Lung microvascular endothelial cell (primary cell): ENCODE data around the gene TUBA3E. TPM values are rescaled to one million over a fixed set of nuclear protein-coding genes. Genes with fewer than 3 reads are reported as not detected.
A peak's percentile ranks its signal among the peaks of the same experiment; 100 is the strongest.
"Not testable (repeated sequence)": the region's sequence is repeated elsewhere in the genome, so short reads cannot be mapped to it uniquely, and the experiment has no call there.

Source experiments
- DNase-seq, 2 donors: peaks; one replicate each; pipeline versions ENCODE4 v3.0.0 to v3.0.0-alpha.2; 2010; ENCODE audit warnings: low read depth in 2 of 2
- total RNA-seq: library from RNA; depleted of rRNA; stranded (reverse); fragments of >200 nt; gene quantifications from 2 replicates; pipeline ENCODE4 v1.2.1, GENCODE V29; 2014

The TUBA3E gene
- total RNA-seq, 1 donor from 2014 or later, result not detected

DNA sequence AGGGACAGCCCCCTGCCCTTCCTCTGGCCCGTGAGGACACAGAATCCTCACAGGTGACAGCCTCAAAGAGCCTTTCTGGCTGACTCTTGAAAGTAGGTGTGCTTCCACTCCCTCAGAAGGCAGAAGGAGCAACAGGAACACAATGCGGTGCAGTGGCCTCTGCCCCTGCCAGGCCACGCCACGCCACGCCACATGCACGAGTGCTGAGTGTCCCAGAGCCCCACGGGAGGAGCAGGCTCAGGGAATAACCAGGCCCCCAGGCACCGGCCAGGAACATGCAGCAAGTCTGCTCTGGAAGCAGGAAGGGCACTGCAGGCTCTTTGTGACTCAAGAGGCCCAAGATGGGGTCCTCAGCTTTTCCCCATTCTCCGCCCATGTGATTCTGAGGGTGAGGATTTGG is 35.3 kb downstream of the TUBA3E start:
- DNase-seq, result no peak

- not testable (repeated sequence) for DNase-seq
Measured at GRCh38 chr2:130162486-130162885, 35.8 kb downstream of the TUBA3E start.

DNA sequence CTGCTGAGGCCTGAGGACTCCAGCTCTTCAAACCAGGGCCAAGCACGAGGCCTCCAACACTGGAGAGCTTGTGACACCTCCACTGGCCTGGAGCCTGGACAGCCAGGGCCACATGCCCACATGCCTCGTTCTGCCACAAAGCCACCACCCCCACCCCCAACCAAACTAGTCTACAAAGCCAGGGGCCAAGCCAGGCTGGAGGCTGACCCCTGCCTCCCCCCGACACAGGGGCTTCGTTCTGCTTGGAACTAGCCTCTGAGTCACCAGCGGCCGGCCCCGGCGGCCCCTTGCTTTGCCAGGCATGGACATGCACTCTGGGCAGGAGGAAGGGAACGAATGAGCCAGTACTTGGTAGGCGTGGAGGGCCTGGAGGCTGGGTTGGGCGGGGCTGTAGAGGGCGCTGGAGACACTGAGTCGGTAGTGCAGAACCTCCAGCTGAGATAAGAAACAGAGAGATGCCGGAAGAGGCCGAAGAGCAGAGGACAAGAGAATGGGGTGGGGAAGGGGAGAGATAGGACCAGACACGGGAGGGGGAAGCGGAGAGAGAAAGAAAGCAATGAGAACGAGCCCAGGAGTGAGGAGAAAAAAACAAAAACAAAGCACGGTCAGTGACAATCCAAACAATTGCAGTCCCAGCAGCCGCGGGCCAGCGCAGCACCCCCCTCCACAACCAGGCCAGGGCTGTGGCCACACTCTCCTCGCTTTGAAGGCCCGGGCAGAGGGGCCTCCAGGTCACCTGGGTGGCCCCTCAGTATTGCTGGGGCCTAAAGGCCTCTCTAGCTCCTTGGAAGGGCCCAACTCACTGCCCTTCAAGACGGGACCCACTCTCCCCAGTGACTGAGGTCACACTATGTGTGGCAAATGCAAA is 37.2 kb downstream of the TUBA3E start:
- DNase-seq, result not testable (repeated sequence)

GRCh38 chr2:130160131-130160530 is 38.1 kb downstream of the TUBA3E start:
- no peak for DNase-seq

- not testable (repeated sequence) for DNase-seq
Measured at GRCh38 chr2:130159376-130159775, 38.9 kb downstream of the TUBA3E start.

GRCh38 chr2:130158631-130159030 is 39.6 kb downstream of the TUBA3E start:
- no peak for DNase-seq

GRCh38 chr2:130157825-130158514 is 40.3 kb downstream of the TUBA3E start:
- not testable (repeated sequence) for DNase-seq

DNA sequence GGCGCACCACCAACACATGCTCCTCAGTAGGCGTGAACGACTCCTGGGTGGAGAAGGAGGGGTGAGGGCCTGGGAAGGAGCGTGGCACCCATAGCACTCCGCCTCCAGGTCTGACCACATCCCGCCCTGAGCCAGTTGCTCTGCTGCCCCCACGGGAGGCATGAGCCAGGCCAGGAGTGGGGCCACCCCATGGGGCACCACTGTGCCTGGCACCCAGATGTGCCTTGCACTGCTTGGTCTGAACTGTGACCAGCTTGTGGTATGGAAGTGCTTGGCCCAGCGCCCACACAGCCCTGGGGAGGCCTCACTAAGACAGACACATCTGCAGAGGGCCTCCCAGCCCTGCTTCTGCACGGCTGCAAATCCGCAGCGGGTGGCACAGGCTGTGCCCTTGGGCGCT is 40.9 kb downstream of the TUBA3E start:
- DNase-seq, result not testable (repeated sequence)

DNA sequence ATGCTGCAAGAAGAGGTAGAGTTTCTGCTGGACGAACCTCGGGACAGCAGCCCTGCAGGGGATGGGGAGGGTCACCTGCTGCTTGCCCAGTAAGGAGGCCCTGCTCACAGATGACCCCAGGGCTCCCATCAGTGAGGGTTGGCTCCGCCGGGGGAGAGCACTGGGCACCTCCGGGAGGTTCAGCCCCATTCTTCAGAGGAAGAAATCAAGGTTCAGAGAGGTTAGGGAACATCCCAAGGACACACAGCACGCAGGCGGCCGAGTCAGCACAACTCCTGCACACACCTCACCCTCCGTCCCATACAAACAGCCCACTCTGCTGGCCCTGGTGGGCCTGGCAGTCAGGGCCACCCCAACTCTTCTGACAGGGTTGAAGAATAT is 41.6 kb downstream of the TUBA3E start:
- DNase-seq, result no peak

- peak; percentile 58 to 82 for DNase-seq
Measured at GRCh38 chr2:130155956-130156623, 42.1 kb downstream of the TUBA3E start.

- no peak for DNase-seq
Measured at GRCh38 chr2:130154773-130155765, 43.2 kb downstream of the TUBA3E start.

GRCh38 chr2:130154423-130154770 is 43.8 kb downstream of the TUBA3E start:
- not testable (repeated sequence) for DNase-seq

GRCh38 chr2:130153721-130154422 is 44.4 kb downstream of the TUBA3E start:
- DNase-seq, result not testable (repeated sequence)

- DNase-seq, result no peak
Measured at GRCh38 chr2:130152816-130153595, 45.2 kb downstream of the TUBA3E start.

- not testable (repeated sequence) for DNase-seq
Measured at GRCh38 chr2:130152136-130152815, 46.0 kb downstream of the TUBA3E start.

DNA sequence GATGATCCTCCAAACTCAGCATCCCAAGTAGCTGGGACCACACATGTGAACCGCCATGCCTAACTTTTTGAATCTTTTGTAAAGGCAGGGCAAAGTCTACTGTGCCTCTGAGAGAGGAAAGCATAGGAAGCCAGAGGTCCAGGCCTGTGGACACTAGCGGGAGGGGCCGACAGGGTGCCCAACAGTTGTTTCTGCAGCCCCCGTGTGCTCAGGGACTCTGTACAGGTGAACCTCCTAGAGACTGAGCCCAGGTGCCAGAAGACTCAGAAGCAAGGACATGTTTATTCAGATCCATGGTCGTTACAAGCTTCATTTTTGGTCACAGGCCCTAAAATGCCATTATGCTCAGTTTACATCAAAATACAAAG is 47.1 kb downstream of the TUBA3E start:
- DNase-seq, result not testable (repeated sequence)

DNA sequence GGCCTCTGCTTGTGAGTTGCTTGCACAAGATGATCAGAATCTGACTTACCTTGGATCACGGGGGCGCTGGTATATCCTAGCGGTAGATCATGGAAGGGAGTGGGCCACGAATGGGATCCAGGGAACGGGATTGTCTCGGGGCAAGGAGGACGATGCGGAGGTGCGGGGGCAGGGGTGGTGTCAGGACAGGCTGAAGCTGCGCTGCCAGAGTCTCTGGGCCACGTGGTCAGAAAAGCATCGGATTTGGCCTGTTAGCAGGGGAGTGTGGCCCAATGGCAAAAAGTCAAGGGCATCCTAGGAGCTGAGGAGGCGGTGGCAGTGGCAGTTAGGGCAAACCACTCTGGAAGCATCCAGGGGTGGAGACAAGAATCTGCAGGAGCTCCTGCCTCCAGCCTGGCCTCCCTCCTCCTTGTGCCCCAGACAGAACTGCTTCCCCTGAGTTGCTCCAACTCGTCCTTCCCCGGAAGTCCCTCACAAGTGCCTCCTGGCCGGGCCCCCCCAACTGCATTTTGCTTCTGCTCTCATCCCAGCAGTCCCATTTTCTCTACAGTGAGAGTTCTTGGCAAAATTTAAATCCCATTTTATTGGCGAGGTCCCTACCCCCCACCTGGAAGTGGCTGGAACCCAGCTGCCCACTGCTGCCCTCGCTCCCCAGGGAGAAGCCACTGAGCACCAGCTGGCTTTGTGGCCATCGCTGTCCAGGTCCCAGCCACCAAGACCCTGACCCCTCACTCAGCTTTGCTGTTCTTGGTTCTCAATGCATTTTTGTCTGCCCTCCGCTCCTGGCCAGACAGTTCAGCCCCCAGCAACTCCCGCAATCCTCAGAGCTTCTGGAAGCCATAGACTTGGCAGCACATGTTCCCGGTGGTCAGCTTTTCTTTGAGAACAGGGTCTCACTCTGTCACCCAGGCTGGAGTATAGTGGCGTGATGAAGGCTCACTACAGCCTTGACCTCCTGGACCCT is 47.8 kb downstream of the TUBA3E start:
- DNase-seq, result no peak

- DNase-seq, result not testable (repeated sequence)
Measured at GRCh38 chr2:130148515-130148914, 49.7 kb downstream of the TUBA3E start.
